HL-60 (cell line): ENCODE results near the gene FUT4.

ENCODE experiments used
- CTCF ChIP-seq: IDR thresholded peaks from one replicate; pipeline ENCODE4 v1.5.1; 2011; ENCODE audit warnings: low read length, control low read depth, inconsistent platforms; ENCODE audit not compliant: insufficient read depth
- GABPA ChIP-seq: IDR thresholded peaks from 2 replicates; pipeline ENCODE4 v1.6.1; 2012; ENCODE audit warnings: low read depth
- POLR2AphosphoS5 ChIP-seq: IDR thresholded peaks from 2 replicates; pipeline ENCODE4 v1.6.1; 2012; ENCODE audit warnings: low read depth
- REST ChIP-seq: IDR thresholded peaks from 2 replicates; pipeline ENCODE4 v1.6.1; 2012; ENCODE audit warnings: low read depth; ENCODE audit not compliant: insufficient replicate concordance
- SPI1 ChIP-seq: IDR thresholded peaks from 2 replicates; pipeline ENCODE4 v1.6.1; 2012; ENCODE audit warnings: low read depth, mild to moderate bottlenecking, borderline replicate concordance

- TF ChIP-seq GABPA: no peak
- no peak for TF ChIP-seq CTCF
- no peak for TF ChIP-seq REST
- no peak for TF ChIP-seq POLR2AphosphoS5
- no peak for TF ChIP-seq SPI1
Measured at GRCh38 chr11:94553938-94554337, 10.2 kb downstream of the FUT4 start.
